NCI-H524 treated with DMSO at 0.1 percent for 48 hours (cell line): ENCODE measurements around the gene CMIP.
"Not testable (repeated sequence)": the region's sequence is repeated elsewhere in the genome, so short reads cannot be mapped to it uniquely, and the experiment has no call there.

ENCODE experiments used
- DNase-seq: peaks from one replicate; lab custom pipeline; 2025; lab: John Stamatoyannopoulos, UW

Gene CMIP

GRCh38 chr16:81686391-81687130, 242.0 kb downstream of the CMIP start:
- DNase-seq, result no peak

DNA sequence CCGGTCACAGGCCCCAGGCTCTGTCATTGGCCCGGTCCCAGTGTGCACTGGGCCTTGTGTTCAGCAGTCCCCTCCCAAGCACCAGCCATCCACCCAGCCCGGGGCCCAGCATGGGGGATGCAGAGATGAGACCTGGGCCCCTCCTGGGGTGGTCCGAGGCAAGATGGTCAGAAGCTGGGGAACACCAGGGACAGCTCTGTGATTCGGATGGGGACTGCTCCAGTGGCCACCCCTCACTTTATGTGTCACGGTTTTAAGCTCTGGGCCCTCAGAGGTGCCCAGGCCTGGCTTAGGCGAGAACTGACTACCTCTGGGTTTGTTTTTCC, 242.5 kb downstream of the CMIP start:
- DNase-seq, result no peak

- DNase-seq, result no peak
Measured at GRCh38 chr16:81688182-81688581, 243.6 kb downstream of the CMIP start.

DNA sequence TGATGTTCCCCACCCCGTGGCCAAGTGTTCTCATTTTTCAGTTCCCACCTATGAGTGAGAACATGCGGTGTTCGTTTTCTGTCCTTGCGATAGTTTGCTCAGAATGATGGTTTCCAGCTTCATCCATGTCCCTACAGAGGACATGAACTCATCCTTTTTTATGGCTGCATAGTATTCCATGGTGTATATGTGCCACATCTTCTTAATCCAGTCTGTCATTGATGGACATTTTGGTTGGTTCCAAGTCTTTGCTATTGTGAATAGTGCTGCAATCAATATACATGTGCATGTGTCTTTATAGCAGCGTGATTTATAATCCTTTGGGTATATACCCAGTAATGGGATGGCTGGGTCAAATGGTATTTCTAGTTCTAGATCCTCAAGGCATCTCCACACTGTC, 244.2 kb downstream of the CMIP start:
- DNase-seq, result not testable (repeated sequence)

- no peak for DNase-seq
Measured at GRCh38 chr16:81692021-81692420, 247.4 kb downstream of the CMIP start.

- no peak for DNase-seq
Measured at GRCh38 chr16:81692571-81692970, 248.0 kb downstream of the CMIP start.

DNA sequence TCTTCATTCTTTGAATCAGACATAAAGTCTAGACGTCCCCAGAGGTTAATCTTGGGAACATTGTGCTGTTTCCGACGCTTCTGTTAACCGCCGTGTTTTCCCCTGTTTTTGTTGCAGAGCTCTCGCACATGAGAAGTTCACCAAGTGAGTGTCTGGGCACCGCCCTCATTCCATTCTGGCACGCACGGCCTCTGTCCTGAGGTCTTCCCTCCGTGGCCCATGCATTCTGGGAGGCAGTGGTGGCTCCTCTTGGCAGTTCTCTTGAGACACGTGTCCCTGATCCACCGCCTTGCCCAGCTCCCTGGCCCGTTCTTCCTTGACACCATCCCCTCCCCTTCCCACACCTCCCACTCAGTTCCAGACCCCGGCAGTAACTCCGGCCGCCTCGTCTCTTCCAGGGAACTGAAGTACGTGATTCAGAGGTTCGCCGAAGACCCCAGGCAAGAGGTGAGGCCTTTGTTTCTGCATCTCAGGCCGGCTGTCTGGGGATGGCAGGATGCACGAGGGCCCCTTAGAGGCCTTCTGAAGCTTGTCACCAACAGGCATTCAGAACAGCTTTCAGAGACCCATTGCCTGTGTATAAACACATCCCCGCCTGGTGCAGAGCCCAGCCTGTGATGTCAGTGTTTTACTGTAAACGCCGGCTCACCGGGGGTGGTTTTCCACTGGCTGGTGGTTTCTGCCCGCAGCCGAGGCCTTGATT, 248.6 kb downstream of the CMIP start:
- DNase-seq, result no peak

GRCh38 chr16:81693744-81694303, 249.2 kb downstream of the CMIP start:
- no peak for DNase-seq

GRCh38 chr16:81694494-81695280, 250.1 kb downstream of the CMIP start:
- DNase-seq, result peak; percentile 40

GRCh38 chr16:81695321-81696165, 250.9 kb downstream of the CMIP start:
- DNase-seq, result no peak

DNA sequence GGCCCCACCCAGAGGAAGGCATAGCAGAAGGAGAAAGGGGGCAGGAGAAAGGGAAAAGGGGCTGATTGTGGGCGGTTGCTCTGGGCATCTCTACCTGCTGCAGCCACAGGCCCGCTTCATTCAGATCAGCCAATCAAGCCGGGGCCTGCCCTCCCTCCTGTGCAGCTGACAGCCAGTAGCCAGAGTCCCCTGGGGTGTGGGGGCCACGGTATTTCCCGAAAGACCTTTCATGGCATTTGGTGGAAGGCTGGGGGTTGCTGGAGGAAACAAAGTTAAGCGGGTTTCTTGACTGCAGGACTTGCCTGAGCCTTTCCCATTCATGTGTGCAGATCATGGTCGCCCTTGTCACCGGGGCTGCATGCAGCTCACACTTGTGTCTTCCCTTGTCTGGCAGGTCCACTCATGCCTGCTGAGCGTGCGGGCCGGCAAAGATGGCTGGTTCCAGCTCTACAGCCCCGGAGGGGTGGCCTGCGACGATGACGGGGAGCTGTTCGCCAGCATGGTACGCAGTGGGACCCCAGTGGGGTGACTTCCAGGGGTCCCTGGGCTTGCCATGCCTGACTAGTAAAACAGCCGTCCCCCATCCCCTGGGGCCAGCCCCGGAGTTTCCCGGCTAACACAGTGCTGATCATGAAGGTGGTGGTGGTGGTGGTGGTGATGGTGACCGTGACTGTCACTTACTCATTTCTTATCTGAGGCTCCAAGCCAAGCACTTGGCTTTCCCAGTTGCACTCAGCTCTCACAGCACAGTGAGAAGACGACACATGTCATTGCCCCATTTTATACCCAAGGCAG, 251.8 kb downstream of the CMIP start:
- DNase-seq, result no peak

DNA sequence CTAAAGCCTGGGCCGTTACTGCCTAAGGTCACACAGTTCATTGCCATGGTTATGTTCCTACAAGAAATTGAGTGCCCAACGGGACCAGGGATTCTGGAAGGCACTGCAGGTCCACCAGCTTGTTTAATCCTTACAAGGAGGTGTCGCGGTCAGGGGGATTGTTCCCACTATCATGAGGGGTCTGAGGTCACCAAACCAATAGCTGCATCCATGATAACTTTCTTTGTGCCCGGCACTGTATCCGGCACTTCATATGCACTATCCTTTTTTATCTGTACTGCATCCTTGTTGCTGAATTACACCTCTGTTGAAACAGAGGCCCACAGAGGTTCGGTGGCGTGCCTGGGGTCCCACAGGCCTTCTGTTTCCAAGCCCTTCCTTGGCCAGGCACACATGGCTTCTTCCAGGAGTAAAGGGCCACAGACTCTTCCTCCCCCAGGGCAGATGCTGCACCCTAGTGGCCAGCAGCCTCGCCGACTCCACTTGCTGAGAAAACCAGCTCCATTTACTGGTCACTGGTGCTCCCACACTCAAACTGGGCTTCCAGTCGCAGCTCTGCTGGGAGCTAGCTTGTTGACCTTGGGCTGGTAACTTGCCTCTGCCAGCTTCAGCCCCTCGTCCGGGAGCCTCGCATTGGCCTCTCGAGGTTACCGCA, 252.5 kb downstream of the CMIP start:
- DNase-seq, result no peak

- no peak for DNase-seq
Measured at GRCh38 chr16:81697616-81698309, 253.2 kb downstream of the CMIP start.

DNA sequence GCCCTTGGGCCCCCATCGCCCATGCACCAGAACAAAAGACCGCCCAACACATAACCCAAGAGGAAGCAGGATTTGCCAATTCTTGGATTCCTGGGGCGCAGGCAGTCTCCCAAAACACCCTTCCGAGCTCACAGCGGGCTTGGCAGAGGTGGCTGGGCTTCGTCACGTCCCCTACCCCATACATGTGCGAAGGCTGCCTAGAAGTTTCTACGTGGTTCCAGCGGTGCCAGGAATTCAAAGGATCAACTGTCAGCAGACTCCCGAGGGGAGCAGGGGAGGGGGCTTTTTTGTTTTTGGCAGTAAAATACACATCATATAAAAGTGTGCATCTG, 253.7 kb downstream of the CMIP start:
- no peak for DNase-seq

DNA sequence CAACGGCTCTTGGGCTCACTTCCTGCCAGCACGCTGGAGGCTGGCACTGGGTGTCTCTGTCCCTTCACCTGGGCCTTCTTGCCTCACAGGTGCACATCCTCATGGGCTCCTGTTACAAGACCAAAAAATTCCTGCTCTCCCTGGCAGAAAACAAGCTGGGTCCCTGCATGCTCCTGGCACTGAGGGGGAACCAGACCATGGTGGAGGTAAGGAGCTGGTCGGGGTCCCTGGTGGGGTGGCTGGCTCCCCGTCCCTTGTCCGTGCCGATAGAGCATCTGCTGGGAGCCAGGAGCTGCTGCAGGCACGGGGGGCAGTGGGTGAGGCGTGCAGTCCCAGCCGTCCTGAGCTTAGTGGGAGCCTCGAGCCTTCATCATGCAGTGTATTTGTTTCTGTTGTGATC, 255.0 kb downstream of the CMIP start:
- DNase-seq, result no peak

DNA sequence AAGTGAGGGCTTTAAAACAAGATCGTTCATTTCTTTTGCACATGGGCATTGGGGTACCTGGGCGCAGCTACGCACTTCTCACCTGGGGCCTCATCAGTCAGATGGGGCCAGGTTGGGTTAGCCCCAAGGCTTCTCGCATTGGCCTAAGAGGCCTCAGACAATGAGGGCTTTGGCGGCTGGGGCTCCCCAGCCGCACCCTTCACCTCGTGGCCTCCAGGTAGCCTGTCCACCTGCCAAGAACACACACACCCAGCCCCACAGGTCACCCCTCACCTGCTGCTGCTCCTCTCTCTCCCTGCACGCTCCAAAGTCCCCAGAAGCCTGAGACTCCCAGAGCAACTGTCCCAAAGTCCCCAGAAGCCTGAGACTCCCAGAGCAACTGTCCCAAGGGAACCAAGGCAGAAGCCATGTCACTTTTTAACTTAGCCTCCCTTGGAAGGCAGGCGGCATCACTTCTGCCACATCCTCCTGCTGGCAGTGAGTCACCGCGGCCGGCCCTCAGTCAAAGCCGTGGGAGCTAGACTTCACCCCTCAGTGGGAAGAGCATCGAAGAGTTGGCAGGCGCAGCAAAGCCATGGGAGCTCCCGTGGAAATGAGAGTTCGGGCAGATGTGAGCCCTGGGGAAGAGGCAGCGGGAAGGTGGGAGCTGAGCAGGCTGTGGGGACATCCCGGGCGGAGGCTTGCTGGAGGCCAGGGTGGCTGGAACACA, 255.6 kb downstream of the CMIP start:
- no peak for DNase-seq

DNA sequence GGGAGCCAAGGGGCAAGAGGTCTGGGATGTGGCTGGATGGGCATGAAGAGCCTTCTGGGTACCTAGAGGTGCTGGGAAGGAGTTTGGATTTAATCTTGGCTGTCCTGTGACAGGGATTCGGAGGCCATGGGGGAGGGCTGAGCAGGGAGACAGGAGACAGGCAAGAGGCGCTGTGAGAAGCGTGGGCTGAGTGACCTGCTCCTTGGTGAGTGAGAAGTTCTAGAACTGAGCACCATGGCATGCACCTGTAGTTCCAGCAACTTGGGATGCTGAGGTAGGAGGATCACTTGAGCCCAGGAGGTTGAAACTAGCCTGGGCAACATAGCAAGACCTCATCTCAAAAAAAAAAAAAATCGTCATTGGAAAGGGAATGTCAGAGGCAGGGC, 256.2 kb downstream of the CMIP start:
- DNase-seq, result no peak

- DNase-seq, result no peak
Measured at GRCh38 chr16:81701296-81701970, 256.8 kb downstream of the CMIP start.

- no peak for DNase-seq
Measured at GRCh38 chr16:81702506-81702905, 257.9 kb downstream of the CMIP start.
